ENCODE data around the gene ZDHHC1.

- TF ChIP-seq POLR2A (IDR thresholded peaks at IDR 0.05; ENCODE audit: low read depth) (no peak), CTCF (IDR thresholded peaks at IDR 0.05) (no peak), EP300 (IDR thresholded peaks at IDR 0.05) (no peak), POLR2AphosphoS5 (IDR thresholded peaks at IDR 0.05) (no peak)
Measured at GRCh38 chr16:67446968-67447507, 30.8 kb upstream of the ZDHHC1 start.
